SJCRH30 (cell line): ENCODE data around the gene DLL4. TPM values are rescaled to one million over a fixed set of nuclear protein-coding genes. Genes with fewer than 3 reads are reported as not detected.
A peak's percentile ranks its signal among the peaks of the same experiment; 100 is the strongest.
"Not testable (repeated sequence)": the region's sequence is repeated elsewhere in the genome, so short reads cannot be mapped to it uniquely, and the experiment has no call there.

Source experiments
- DNase-seq, 2 experiments: peaks; one replicate each; pipeline ENCODE4 v3.0.0-alpha.2; 2015 to 2020
- H3K27ac ChIP-seq: fragments of 250-450 bp; sonication (Bioruptor Pico); 2 replicates; pipeline ENCODE4 v1.5.1; 2020; ENCODE audit warnings: mild to moderate bottlenecking, moderate library complexity
- H3K27me3 ChIP-seq: fragments of 250-450 bp; sonication (Bioruptor Pico); 2 replicates; pipeline ENCODE4 v1.5.1; 2020; ENCODE audit warnings: mild to moderate bottlenecking, moderate library complexity
- H3K36me3 ChIP-seq: fragments of 250-450 bp; sonication (Bioruptor Pico); 2 replicates; pipeline ENCODE4 v1.5.1; 2020; ENCODE audit warnings: mild to moderate bottlenecking, moderate library complexity
- H3K4me1 ChIP-seq: fragments of 250-450 bp; sonication (Bioruptor Pico); 2 replicates; pipeline ENCODE4 v1.5.1; 2020; ENCODE audit warnings: mild to moderate bottlenecking, moderate library complexity
- H3K4me3 ChIP-seq: fragments of 250-450 bp; sonication (Bioruptor Pico); 2 replicates; pipeline ENCODE4 v1.5.1; 2020; ENCODE audit warnings: mild to moderate bottlenecking, moderate library complexity
- H3K9me3 ChIP-seq: fragments of 250-450 bp; sonication (Bioruptor Pico); replicated peaks from 2 replicates; pipeline ENCODE4 v1.5.1; 2020; ENCODE audit warnings: mild to moderate bottlenecking, moderate library complexity
- total RNA-seq: library from RNA; depleted of rRNA; stranded (reverse); fragments of >200 nt; shearing (Covaris generic); gene quantifications from 2 replicates; pipeline ENCODE4 v1.2.3, GENCODE V29; 2014

The DLL4 gene
- total RNA-seq, 1 experiment from 2014 or later: 0.43 TPM

- not testable (repeated sequence) for H3K27me3 ChIP-seq, DNase-seq, H3K27ac ChIP-seq, H3K36me3 ChIP-seq, H3K4me3 ChIP-seq, H3K9me3 ChIP-seq
- peaks cover 22% of the 10 kb centered on the region for H3K4me1 ChIP-seq
These were observed 33.2 kb downstream of the DLL4 start for GRCh38 chr15:40962317-40962716.

DNA sequence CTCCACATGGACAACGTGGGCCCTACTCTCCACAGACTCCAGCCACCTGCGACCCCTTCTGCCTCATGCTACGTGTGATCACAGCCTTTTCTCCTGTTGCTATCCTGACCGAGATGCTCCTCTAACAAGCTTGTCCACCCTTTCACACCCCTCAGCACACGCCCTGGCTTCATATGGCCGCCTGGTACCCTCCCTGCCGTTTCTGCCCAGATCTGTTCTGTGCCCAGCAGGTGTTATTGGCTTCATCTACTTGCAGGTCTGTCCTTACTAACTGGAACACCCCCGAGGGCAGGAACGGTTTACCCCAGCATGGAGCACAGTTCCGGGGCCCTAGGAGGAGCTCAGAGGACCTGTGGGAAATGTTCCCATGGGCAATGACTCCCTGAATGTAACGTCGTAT is 34.1 kb downstream of the DLL4 start:
- no peak for DNase-seq

DNA sequence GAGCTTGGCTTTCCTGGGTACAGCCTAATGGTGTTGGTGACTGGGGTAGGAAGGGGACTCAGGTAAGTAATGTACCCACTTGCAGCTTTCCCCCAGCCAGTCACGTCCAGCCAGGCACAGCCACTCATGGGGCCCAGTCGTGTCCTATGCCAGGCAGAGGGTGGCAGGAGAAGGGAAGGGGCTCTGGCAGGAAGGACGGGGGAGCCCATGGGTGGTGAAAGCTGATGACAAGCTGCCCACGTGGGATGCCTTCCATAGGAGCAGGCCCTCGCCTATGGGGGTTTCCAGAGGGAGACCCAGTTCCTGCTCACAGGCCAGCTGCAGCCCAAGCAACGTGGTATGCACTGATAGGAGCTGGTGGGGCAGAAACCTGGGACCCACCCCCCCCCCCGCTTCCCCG is 34.9 kb downstream of the DLL4 start:
- Histone ChIP-seq H3K27me3 (no peaks in the 10 kb centered on the region), H3K4me3 (no peak overlapping the region), H3K27ac (no peak overlapping the region), H3K4me1 (peaks cover 17% of the 10 kb centered on the region), H3K36me3 (no peaks in the 10 kb centered on the region), H3K9me3 (no peaks in the 10 kb centered on the region)
- DNase-seq: no peak

More for the DNA sequence above, 34.1 kb downstream of the DLL4 start:
- no peaks in the 10 kb centered on the region for H3K36me3 ChIP-seq
- H3K4me1 ChIP-seq: peaks cover 17% of the 10 kb centered on the region
- H3K27me3 ChIP-seq: no peaks in the 10 kb centered on the region
- no peaks in the 10 kb centered on the region for H3K9me3 ChIP-seq
- H3K4me3 ChIP-seq: no peak overlapping the region
- H3K27ac ChIP-seq: no peak overlapping the region

DNA sequence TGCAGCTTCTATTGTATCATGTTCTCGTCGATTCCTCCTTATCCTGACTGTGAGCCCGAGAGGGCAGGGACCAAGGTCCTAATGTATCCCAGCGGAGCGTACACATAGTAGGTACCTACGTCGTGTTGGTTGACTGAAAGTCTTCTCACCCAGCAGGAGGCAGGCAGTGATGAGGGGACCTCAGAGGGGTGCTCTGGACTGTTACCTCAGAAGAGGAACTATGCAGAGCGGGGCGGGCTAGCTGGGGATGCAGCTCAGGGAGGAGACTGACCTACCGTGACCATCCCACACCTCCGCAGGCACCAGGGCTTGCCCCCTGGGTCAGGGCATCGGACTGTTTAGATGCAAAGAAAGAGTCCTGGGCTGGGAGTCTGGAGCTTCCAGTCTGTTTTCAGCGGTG is 35.5 kb downstream of the DLL4 start:
- no peaks in the 10 kb centered on the region for H3K27me3 ChIP-seq
- no peaks in the 10 kb centered on the region for H3K9me3 ChIP-seq
- DNase-seq: no peak
- H3K4me1 ChIP-seq: peaks cover 17% of the 10 kb centered on the region
- H3K36me3 ChIP-seq: no peaks in the 10 kb centered on the region
- no peak overlapping the region for H3K4me3 ChIP-seq
- H3K27ac ChIP-seq: no peak overlapping the region

- H3K4me3 ChIP-seq: no peak overlapping the region
- peaks cover 17% of the 10 kb centered on the region for H3K4me1 ChIP-seq
- no peaks in the 10 kb centered on the region for H3K9me3 ChIP-seq
- no peaks in the 10 kb centered on the region for H3K27me3 ChIP-seq
- DNase-seq: no peak
- H3K27ac ChIP-seq: no peak overlapping the region
- H3K36me3 ChIP-seq: no peaks in the 10 kb centered on the region
These were observed 39.3 kb downstream of the DLL4 start for GRCh38 chr15:40968290-40969085.

DNA sequence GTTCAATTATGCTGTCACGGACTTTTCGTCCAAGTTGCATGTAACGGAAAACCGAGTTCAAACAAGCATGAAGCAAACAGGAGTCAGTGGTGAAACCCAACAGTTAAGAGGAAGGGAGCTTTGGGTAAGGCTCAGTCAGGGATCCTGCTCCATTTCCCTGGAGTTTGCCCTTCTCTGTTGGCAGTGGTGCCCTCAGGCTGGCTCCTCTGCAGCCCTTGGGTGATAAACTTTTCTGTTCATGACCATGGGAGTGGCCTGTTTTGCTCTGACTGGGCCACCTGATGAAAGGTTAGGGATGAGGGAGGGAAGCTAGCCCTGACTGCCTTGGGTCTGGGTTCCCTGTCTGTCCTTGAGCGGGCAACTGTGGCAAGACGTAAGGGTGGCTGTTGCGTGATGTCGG is 40.2 kb downstream of the DLL4 start:
- DNase-seq: no peak
- H3K27me3 ChIP-seq: no peaks in the 10 kb centered on the region
- peaks cover 17% of the 10 kb centered on the region for H3K4me1 ChIP-seq
- H3K4me3 ChIP-seq: no peak overlapping the region
- no peak overlapping the region for H3K27ac ChIP-seq
- no peaks in the 10 kb centered on the region for H3K36me3 ChIP-seq
- H3K9me3 ChIP-seq: no peaks in the 10 kb centered on the region

GRCh38 chr15:40974879-40975278 is 45.7 kb downstream of the DLL4 start:
- H3K27me3 ChIP-seq: no peaks in the 10 kb centered on the region
- no peak overlapping the region for H3K27ac ChIP-seq
- H3K4me3 ChIP-seq: no peak overlapping the region

GRCh38 chr15:40976819-40977218 is 47.7 kb downstream of the DLL4 start:
- Histone ChIP-seq H3K27ac (no peak overlapping the region), H3K36me3 (peaks cover 23% of the 10 kb centered on the region), H3K27me3 (no peaks in the 10 kb centered on the region), H3K9me3 (no peaks in the 10 kb centered on the region), H3K4me1 (no peaks in the 10 kb centered on the region), H3K4me3 (no peak overlapping the region)
- DNase-seq: no peak

More at GRCh38 chr15:40974879-40975278, 45.7 kb downstream of the DLL4 start:
- Histone ChIP-seq H3K4me1 (no peaks in the 10 kb centered on the region), H3K36me3 (peaks cover 15% of the 10 kb centered on the region), H3K9me3 (no peaks in the 10 kb centered on the region)
- DNase-seq: no peak

DNA sequence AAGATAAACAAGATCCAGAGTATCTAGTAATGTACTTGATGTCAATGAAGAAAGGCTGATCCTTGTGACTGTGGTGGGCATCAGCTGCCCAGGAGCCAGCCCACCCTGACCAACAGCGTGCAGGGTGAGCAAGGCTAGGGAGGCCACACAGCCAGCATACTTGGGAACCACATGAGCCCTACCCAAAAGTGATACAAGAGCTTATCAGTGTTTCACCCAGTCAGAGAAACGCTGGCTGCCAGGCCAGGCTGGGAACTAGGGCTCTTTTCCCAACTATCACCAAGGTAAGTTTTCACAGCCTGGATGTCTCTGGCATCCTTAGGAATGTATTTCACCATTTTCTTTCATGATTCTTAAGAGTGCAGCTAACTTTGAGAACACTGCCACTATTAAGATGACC is 49.0 kb downstream of the DLL4 start:
- H3K4me3 ChIP-seq: no peak overlapping the region
- H3K36me3 ChIP-seq: peaks cover 35% of the 10 kb centered on the region
- H3K27me3 ChIP-seq: no peaks in the 10 kb centered on the region
- H3K9me3 ChIP-seq: no peaks in the 10 kb centered on the region
- DNase-seq: no peak
- no peak overlapping the region for H3K27ac ChIP-seq
- 0 out of 2 replicates have a peak, but pooled peaks cover 4% of the 10 kb centered on the region for H3K4me1 ChIP-seq

DNA sequence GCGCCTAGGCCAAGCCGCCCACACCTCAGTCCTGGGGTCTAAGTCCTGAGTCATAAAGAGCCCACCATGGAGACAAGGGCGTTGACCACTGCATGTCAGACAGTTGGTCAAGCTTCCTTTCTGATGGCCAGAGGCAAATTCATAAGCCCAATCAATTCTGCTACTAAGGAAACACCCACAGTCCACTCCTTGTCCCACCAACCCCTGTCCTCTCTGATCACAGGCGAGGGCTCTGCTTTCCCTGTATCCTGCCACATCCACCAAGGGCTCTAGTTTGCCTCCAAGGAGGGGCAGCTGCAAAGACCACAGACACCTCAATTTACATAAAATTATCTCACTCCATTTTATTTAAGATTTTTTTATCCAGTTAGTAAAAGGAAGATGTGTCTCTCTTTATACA is 49.4 kb downstream of the DLL4 start:
- Histone ChIP-seq H3K36me3 (peaks cover 39% of the 10 kb centered on the region), H3K4me1 (0 out of 2 replicates have a peak, but pooled peaks cover 6% of the 10 kb centered on the region), H3K27ac (no peak overlapping the region), H3K4me3 (no peak overlapping the region), H3K27me3 (no peaks in the 10 kb centered on the region), H3K9me3 (no peaks in the 10 kb centered on the region)
- DNase-seq: no peak

DNA sequence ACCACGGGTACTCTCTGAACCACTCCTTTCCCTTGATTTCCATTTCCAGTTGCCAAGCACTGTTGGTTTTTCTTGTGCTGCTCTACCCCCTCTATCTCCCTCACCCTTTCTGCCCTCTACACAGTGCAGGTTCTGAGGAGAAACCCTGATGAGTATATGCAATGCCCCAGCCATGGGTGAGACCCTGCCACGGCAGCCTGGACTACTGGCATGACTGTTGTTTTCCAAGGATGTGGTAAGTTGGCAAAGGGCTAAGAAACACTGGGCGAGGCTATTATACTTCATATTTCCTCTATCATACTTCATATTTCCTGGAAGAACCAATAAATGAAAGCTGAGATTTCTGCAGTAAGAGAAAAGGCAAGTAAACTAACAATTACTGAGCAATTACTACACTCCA is 52.0 kb downstream of the DLL4 start:
- DNase-seq: no peak
- Histone ChIP-seq H3K9me3 (no peaks in the 10 kb centered on the region), H3K27me3 (no peaks in the 10 kb centered on the region), H3K4me3 (no peak overlapping the region), H3K27ac (no peak overlapping the region), H3K4me1 (0 out of 2 replicates have a peak, but pooled peaks cover 6% of the 10 kb centered on the region), H3K36me3 (peaks cover 59% of the 10 kb centered on the region)

GRCh38 chr15:40982855-40983254 is 53.7 kb downstream of the DLL4 start:
- peaks cover 68% of the 10 kb centered on the region for H3K36me3 ChIP-seq
- no peak overlapping the region for H3K4me3 ChIP-seq
- peak; percentile 25 to 49 for DNase-seq

DNA sequence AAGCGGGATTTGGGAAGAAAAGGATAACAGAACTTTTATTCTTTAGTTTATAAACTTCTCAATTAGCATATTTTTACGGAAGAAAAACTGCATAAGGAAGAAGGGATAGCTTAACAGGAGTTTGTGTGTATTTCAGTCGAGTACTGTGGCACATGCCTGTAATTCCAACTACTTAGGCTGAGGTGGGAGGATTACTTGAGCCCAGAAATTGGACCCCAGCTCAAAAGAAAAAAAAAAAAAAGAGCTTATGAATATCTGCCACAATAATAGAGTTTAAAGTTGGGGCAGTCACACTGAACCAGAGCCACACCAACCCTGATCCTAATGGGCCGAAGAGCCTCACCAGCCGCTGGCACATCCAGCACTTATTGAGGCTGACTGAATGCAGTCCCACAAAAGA is 55.3 kb downstream of the DLL4 start:
- H3K27ac ChIP-seq: peak overlapping the region; percentile 33
- DNase-seq: no peak
- peaks cover 62% of the 10 kb centered on the region for H3K36me3 ChIP-seq

More at GRCh38 chr15:40982855-40983254, 53.7 kb downstream of the DLL4 start:
- no peaks in the 10 kb centered on the region for H3K27me3 ChIP-seq
- no peaks in the 10 kb centered on the region for H3K9me3 ChIP-seq
- peak overlapping the region; percentile 26; the same call in 1 of the 2 replicates for H3K27ac ChIP-seq
- H3K4me1 ChIP-seq: 0 out of 2 replicates have a peak, but pooled peaks cover 6% of the 10 kb centered on the region

DNA sequence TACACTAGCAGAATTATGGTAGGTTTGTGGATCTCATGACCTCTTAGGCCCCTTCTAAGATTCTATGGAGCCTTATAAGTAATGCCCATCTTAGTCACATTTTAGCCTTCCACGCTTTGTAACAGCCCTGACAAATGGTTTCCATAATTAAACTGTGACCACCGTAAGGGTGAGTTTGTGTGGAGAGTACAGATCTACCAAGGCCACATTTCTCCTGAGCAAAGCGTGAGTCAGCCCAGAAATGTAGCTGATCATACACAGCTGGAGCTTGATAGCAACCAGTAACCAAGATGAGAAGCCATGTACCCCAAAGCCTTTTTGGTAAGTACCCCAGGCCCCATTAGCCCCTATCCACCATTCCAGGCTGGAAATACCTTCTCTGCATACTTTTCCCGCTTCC is 55.8 kb downstream of the DLL4 start:
- Histone ChIP-seq H3K27ac (peak overlapping the region; percentile 33), H3K27me3 (no peaks in the 10 kb centered on the region), H3K36me3 (peaks cover 64% of the 10 kb centered on the region), H3K4me1 (0 out of 2 replicates have a peak, but pooled peaks cover 6% of the 10 kb centered on the region), H3K9me3 (no peaks in the 10 kb centered on the region), H3K4me3 (no peak overlapping the region)
- peak in 1 of 2 experiments; percentile 16 for DNase-seq

More for the DNA sequence above, 55.3 kb downstream of the DLL4 start:
- H3K27me3 ChIP-seq: no peaks in the 10 kb centered on the region
- H3K9me3 ChIP-seq: no peaks in the 10 kb centered on the region
- no peak overlapping the region for H3K4me3 ChIP-seq
- H3K4me1 ChIP-seq: 0 out of 2 replicates have a peak, but pooled peaks cover 6% of the 10 kb centered on the region

DNA sequence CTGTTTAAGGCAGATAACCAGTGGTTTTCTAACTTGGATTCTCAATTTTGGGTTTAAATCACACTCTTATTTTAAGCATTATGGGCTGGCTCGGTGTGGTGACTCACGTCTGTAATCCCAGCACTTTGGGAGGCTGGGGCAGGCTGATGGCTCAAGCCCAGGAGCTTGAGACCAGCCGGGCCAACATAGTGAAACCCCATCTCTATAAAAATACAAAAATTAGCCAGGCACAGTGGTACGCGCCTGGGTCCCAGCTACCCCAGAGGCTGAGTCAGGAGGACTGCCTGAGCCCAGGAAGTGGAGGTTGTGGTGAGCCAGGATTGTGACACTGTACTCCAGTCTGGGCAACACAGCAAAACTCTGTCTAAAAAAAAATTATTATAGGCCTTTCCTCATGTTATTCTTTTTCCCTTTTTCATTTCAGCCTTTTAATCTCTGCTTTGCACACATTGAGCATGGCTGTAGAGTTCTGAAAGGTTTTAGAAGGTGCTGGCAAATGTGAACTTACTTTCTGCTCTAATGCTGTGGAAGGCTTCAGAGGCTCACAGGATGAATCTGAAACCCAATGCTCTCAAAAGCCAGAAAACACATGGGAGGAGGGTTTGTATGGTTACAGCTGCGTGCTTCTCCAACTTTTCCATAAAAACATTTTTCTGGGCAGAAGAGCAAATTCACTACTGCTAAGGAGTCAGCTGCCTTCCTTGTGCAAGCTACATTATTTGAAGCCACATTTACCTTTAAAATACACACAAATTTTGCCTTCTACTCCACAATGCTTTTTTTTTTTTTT is 56.6 kb downstream of the DLL4 start:
- Histone ChIP-seq H3K36me3 (peaks cover 64% of the 10 kb centered on the region), H3K27ac (peak overlapping the region; percentile 33), H3K4me1 (0 out of 2 replicates have a peak, but pooled peaks cover 6% of the 10 kb centered on the region), H3K9me3 (no peaks in the 10 kb centered on the region), H3K27me3 (no peaks in the 10 kb centered on the region), H3K4me3 (no peak overlapping the region)
- DNase-seq: no peak
